DMS 273 treated with DMSO at 0.1 percent for 48 hours (cell line): Measurements from ENCODE around the gene VPS37B.
"Not testable (repeated sequence)": the region's sequence is repeated elsewhere in the genome, so short reads cannot be mapped to it uniquely, and the experiment has no call there.

ENCODE experiments used
- DNase-seq: peaks from one replicate; lab custom pipeline; 2025; lab: John Stamatoyannopoulos, UW

The VPS37B gene

GRCh38 chr12:122882908-122883558, 12.9 kb downstream of the VPS37B start:
- no peak for DNase-seq

- peak; percentile 7 for DNase-seq
Observed at GRCh38 chr12:122880668-122881067, 15.3 kb downstream of the VPS37B start.

GRCh38 chr12:122880155-122880667, 15.7 kb downstream of the VPS37B start:
- no peak for DNase-seq

- DNase-seq, result no peak
Observed at GRCh38 chr12:122878780-122879612, 16.9 kb downstream of the VPS37B start.

GRCh38 chr12:122876731-122877130, 19.2 kb downstream of the VPS37B start:
- DNase-seq, result no peak

GRCh38 chr12:122876281-122876680, 19.6 kb downstream of the VPS37B start:
- not testable (repeated sequence) for DNase-seq

GRCh38 chr12:122875590-122876220, 20.2 kb downstream of the VPS37B start:
- DNase-seq, result no peak

GRCh38 chr12:122874081-122874480, 21.8 kb downstream of the VPS37B start:
- DNase-seq, result no peak

- DNase-seq, result no peak
Observed at GRCh38 chr12:122873540-122873939, 22.4 kb downstream of the VPS37B start.

GRCh38 chr12:122872815-122873361, 23.0 kb downstream of the VPS37B start:
- no peak for DNase-seq

- DNase-seq, result no peak
Observed at GRCh38 chr12:122871851-122872780, 23.8 kb downstream of the VPS37B start.

GRCh38 chr12:122870867-122871664, 24.9 kb downstream of the VPS37B start:
- no peak for DNase-seq

GRCh38 chr12:122870163-122870842, 25.6 kb downstream of the VPS37B start:
- DNase-seq, result no peak

GRCh38 chr12:122869207-122869973, 26.5 kb downstream of the VPS37B start:
- DNase-seq, result no peak

- DNase-seq, result no peak
Observed at GRCh38 chr12:122868471-122869177, 27.3 kb downstream of the VPS37B start.

- DNase-seq, result no peak
Observed at GRCh38 chr12:122867691-122868461, 28.0 kb downstream of the VPS37B start.

- no peak for DNase-seq
Observed at GRCh38 chr12:122866950-122867607, 28.8 kb downstream of the VPS37B start.
